HG03280 (cell line): ENCODE results near the gene LRP2BP.

Experiments used
- ATAC-seq: cut with Tn5 transposase; IDR thresholded peaks from one replicate; pipeline ENCODE4 v1.9.1; 2021; ENCODE audit warnings: mild to moderate bottlenecking, moderate library complexity; ENCODE audit not compliant: unreplicated experiment

LRP2BP gene

GRCh38 chr4:185395238-185395955 is at the start of gene LRP2BP:
Gene LRP2BP (minus strand): TSS chr4:185395924. CDS start chr4:185378186, 17,738 bp downstream.
- ATAC-seq = no peak

- ATAC-seq = no peak
Measured at GRCh38 chr4:185445209-185445608, 49.5 kb upstream of the LRP2BP start.

DNA sequence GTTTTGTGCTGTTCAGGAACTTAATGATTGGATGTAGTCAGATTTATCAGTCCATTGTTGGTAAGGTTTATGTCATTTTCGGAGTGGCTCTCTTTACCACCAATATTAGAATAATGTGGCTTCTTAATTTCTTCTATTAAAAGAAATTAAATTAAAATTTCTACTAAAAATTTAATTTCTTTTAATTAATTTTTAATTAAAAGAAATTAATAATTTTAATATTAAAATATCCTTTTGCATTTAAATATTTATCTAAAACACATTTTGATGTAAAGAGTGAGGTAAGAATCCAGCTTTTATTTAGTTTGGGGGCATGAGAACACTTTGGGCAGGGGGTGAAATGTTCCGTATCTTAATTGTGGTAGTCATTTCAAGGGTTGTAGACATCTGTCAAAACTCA is 45.8 kb upstream of the LRP2BP start:
- no peak for ATAC-seq

DNA sequence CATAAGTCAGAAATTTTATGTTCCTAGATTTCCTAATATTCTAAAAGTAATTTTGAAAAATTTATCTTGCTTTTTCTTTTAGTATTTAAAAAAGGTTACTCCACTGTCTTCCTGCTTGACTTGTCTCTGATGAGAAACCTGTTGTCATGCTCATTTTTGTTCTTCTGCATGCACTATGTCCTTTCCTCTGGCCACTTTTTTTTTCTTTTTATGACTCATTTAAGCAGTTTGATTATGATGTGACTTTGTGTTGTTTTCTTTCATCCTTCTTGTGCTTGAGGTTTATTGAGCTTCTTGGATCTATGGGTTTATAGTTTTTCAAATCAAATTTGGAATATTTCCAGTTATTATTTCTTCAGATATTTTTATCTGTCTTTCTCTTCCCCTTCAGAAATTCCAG is 42.1 kb upstream of the LRP2BP start:
- peak; percentile 62 for ATAC-seq

DNA sequence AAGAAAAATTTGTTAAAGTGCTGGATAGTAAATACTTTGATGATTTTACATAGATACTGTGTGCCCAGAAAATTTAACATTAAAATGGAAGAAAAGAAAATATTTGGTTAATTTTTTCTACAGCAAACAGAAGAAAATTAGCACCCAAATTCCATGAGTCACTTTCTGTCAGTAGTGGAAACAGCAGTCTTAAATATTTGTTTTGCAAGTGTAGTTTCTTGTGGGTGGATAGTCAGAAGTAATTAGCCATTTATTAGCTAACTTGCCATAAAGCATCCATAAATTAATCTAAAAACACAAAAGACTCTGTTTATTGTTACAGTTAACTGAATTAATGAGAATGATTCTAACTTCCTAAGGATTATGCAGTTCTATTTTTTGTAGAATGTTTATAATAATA is 39.7 kb upstream of the LRP2BP start:
- no peak for ATAC-seq

DNA sequence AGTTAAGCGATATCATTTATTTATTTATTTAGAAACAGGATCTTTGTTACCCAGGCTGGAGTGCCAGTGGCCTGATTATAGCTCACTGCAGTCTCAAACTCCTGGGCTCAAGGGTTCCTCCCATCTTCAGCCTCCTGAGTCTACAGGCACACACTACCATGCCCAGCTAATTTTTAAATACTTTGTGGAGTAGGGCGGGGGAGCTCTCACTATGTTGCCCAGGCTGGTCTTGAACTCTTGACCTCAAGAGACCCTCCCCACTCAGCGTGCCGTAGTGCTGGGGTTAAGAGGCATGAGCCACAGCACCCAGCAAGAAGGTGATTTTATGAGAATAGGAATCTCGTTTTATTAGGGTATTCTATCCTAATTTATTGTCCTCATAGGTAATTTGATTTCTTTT is 33.9 kb upstream of the LRP2BP start:
- ATAC-seq = no peak

- no peak for ATAC-seq
Measured at GRCh38 chr4:185426960-185427688, 31.4 kb upstream of the LRP2BP start.

- peak; percentile 89 for ATAC-seq
Measured at GRCh38 chr4:185425647-185426352, 30.1 kb upstream of the LRP2BP start, which contains the start of gene UFSP2. Gene UFSP2 (minus strand): TSS chr4:185425964. CDS start chr4:185425868, 96 bp downstream.

DNA sequence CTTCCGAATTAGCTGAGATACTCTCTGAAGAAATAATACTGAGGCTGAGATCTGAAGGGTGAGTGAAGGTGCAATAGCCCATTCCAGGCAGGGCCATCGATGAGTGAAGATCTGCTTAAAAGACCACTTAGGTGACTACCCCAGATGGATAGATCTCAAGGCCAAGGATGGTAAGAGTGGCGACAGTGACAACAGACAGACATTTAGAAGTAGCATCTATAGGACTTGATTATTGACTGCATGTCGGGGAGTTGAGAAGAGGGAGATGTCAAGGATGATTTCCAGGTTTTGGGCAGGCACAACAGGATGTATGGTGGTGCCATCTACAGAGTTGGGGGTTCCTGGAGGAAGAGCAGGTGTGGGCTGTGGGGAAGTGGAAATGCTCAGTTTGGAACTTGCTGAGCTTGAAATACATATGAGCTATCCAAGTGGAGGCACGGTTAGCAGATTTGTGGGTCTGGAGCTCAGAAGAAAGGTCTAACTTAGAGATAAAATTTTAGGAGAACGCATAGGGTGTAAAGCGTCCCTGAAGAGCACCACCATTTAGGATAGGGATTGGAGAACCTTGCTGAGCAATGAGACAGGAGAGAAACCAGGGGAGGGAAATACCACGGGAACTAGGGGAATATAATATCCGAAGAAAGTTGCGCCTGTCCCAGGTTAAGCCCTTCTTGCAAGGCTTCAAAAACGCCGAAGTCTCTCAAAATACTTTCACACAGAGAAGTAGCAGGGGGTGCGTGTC is 29.4 kb upstream of the LRP2BP start:
- ATAC-seq = no peak

DNA sequence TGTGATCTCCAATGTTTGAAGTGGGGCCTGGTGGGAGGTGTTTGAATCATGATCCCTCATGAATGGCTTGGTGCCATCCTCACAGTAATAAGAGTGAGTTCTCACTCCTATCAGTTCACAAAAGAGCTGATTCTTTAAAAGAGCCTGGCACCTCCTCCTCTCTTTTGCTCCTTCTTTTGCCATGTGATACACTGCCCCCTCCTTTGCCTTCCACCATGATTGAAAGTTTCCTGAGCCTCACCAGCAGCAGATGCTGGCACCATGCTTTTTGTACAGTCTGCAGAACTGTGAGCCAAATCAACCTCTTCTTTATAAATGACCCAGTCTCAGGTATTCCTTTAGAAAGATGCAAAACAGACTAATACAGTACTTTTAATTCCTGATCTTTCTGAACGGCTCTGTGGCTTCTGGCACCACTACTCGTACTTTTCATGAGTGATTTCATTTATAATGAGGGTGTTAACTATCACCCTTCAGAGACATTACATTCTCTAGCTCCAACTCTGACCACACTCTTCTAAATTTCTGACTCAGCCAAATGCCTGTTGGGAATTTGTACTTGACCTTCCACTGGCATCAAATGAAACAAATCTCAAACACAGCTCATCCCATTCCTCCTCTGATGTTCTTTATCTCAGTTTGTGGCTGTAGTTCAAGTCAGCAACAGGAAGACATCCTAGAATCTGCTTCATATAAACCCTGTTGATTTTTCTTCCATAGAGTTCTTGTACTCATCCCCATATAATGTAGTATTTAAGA is 25.8 kb upstream of the LRP2BP start:
- no peak for ATAC-seq

GRCh38 chr4:185416955-185417354 is 21.2 kb upstream of the LRP2BP start:
- ATAC-seq = no peak

DNA sequence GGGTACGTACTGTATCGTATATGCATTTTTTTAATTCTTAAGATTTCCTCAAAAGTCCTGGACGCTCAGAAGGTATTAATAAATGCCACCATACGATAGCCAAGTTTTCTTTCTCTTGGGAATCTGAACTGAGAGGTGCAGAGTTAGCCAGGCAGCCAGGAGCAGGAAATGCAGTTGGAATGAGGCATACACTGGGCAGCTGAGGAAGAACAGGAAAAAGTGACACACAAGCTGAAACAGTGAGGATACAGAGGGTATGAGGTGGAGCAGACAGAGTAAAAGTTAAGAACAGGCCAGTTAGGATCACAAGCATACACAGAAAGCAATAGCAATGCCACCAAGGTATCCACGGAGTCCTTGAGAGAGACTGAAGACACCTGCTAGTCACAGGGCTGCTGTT is 16.7 kb upstream of the LRP2BP start:
- ATAC-seq = no peak

- no peak for ATAC-seq
Measured at GRCh38 chr4:185411849-185412248, 16.1 kb upstream of the LRP2BP start.

DNA sequence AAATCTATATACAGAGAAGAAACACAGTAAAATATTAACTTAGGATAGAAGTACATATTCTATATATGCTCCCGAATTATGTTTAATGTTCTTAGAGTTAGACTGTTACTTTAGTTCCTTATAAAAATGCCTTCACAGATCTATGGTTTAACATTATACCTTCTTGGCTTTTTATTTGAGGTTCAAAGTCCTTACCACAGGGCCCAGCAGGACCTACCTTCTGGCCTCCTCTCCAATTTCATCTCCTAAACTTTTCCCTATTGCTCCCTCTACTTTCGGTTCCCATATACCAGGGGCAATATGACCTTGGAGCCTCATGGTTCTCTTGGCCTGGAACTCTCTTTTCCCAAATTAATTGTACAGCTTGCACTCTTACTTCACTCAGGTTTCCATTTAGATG is 12.7 kb upstream of the LRP2BP start:
- no peak for ATAC-seq

DNA sequence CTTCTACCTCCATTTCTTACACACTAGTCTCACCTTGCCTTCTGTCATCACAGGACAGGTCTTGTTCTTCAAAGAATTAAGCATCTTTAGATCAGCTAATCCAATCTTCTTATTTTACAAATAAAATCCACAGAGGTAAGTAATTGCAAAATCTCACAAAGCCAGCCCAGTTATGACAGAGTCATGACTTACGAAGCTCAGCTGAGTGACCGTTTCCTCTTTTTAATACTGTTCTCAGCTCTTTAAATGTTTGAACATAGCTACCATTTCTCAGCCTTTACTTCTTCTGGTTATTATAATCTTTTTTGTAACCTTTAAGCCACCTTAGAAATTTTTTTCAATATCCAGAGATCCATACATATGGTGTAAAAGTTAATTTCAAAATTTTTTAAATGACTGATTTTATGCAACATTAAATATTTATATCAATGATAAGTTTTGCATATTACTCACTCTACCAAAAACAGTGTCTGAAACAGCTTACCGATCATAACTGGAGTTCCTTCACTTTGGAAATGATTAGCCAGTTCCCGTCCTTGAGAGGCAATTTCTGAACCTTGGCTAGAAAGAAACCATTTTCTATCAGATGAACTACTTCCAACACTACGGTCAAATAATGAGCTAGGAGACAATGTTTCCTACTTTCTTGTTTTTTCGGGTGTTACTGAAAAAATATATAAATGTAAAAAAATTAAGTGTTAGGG is 9.7 kb upstream of the LRP2BP start:
- peak; percentile 53 for ATAC-seq

GRCh38 chr4:185404031-185404430 is 8.3 kb upstream of the LRP2BP start:
- no peak for ATAC-seq

DNA sequence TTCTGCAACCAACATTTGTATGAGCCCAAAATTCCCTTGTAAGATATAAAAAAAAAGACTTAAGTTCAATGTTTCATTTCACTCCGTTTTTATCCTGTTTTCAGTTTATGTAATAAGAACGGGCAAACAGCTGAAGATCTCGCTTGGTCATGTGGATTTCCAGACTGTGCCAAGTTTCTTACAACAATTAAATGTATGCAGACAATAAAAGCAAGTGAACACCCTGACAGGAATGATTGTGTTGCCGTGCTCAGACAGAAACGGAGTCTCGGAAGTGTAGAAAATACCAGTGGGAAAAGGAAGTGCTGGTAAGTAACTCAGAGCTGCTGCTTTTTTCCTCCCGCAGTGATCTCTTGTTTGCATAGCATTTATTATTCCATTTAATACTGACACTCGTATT is 3.7 kb upstream of the LRP2BP start:
- ATAC-seq = no peak

DNA sequence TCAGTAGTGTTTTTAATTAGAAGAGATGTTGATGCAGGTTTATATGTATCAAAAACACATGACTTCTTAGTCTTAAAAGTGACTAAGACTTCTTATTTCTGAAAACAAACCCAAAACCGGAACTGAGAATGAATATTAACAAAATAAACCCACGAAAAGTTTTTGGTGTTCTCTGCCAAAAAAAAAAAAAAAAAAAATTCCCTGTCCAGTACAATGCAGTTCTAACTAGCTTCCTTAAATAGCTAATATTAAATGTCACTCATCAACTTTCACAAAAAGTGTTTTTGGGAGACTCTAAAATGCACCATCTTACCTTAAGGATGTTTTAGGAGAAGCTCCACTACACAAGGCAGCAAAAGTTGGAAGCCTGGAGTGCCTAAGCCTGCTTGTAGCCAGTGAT is 2.9 kb upstream of the LRP2BP start:
- ATAC-seq = no peak

DNA sequence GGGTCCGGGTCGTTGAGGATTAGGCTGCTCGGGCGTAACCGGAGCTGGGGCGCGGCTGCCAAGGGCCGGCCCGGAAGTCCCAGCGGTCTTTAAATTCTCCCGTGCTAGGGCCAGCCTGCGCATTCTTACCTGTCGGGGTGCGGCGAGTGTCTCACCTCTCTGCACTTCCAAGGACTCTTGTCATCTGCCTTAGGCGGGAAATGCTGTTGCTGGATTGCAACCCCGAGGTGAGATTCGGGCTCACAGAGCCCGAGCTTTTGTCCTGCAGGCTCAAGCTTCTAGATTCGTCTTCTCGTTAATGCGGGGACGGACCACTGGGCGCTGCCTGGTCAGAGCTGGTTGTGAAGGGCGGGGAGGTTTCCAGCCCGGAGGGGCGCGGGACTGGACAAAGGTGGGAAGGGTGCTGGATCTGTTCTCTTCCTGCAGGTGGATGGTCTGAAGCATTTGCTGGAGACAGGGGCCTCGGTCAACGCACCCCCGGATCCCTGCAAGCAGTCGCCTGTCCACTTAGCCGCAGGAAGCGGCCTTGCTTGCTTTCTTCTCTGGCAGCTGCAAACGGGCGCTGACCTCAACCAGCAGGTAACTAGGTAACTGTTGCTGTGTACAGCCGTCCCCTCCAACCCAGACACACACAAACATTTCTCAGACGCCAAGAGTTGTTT is 1.1 kb upstream of the LRP2BP start, which contains the start of gene ANKRD37:
Gene ANKRD37 (plus strand): TSS at position 118 of the 662 bp plus-strand sequence. CDS start 83 bp downstream, at position 201.
- no peak for ATAC-seq
